ENCODE results near the gene FBXO47. TPM values are rescaled to one million over a fixed set of nuclear protein-coding genes. Genes with fewer than 3 reads are reported as not detected.
"Not testable (repeated sequence)": the region's sequence is repeated elsewhere in the genome, so short reads cannot be mapped to it uniquely, and the experiment has no call there.

The FBXO47 gene
- total and polyA plus RNA-seq, 2 donors from 2014 or later: not detected

- intact Hi-C loops (cut with DNase I): no loop called here
These were observed 52.2 kb downstream of the FBXO47 start for GRCh38 chr17:38914741-38915638.

GRCh38 chr17:38912221-38912813 is 54.9 kb downstream of the FBXO47 start:
- Histone ChIP-seq H3K36me3 (ENCODE audit: control insufficient read depth in 2 of 3, insufficient read depth in 3 of 3, low read length in 3 of 3) (peaks cover 0 to 15% (median 11%) of the 10 kb centered on the region in 3 donors), H3K27me3 (ENCODE audit: control insufficient read depth, insufficient read depth, low read length) (no peaks in the 10 kb centered on the region), H3K4me3 (ENCODE audit: low read length in 3 of 3) (no peak overlapping the region), H3K9me3 (ENCODE audit: control insufficient read depth in 2 of 3, insufficient read depth in 1 of 3, low read length in 3 of 3) (no peaks in the 10 kb centered on the region), H3K4me1 (ENCODE audit: control insufficient read depth in 2 of 3, insufficient read depth in 2 of 3, low read depth in 1 of 3, low read length in 3 of 3) (peaks cover 0 to 27% (median 25%) of the 10 kb centered on the region in 3 donors), H3K9ac (ENCODE audit: low read length in 3 of 3) (no peak overlapping the region), H3K27ac (ENCODE audit: low read depth in 2 of 2, low read length in 2 of 2) (peak overlapping the region; percentile 23 to 49)
- peak in 1 of 5 donors; percentile 82 for DNase-seq
- no peak for FAIRE-seq
- no peak for TF ChIP-seq CTCF (IDR thresholded peaks at IDR 0.05; ENCODE audit: borderline replicate concordance, extremely low read depth, insufficient read depth)
- intact Hi-C loops (cut with DNase I): no loop called here

More at GRCh38 chr17:38914741-38915638, 52.2 kb downstream of the FBXO47 start:
- peaks cover 0 to 33% (median 28%) of the 10 kb centered on the region in 3 donors for H3K36me3 ChIP-seq (ENCODE audit: control insufficient read depth in 2 of 3, insufficient read depth in 3 of 3, low read length in 3 of 3)
- no peak overlapping the region for H3K9ac ChIP-seq (ENCODE audit: low read length in 3 of 3)
- H3K4me3 ChIP-seq (ENCODE audit: low read length in 3 of 3): peak overlapping the region in 1 of 3 donors; percentile 36
- peak in 4 of 5 donors; percentile 44 to 64 (median 52) for DNase-seq
- H3K27me3 ChIP-seq (ENCODE audit: control insufficient read depth, insufficient read depth, low read length): no peaks in the 10 kb centered on the region
- FAIRE-seq: no peak
- no peaks in the 10 kb centered on the region for H3K9me3 ChIP-seq (ENCODE audit: control insufficient read depth in 2 of 3, insufficient read depth in 1 of 3, low read length in 3 of 3)
- H3K27ac ChIP-seq (ENCODE audit: low read depth in 2 of 2, low read length in 2 of 2): peak overlapping the region in 1 of 2 donors; percentile 20
- no peak for TF ChIP-seq CTCF (IDR thresholded peaks at IDR 0.05; ENCODE audit: borderline replicate concordance, extremely low read depth, insufficient read depth)
- peaks cover 0 to 15% (median 12%) of the 10 kb centered on the region in 3 donors for H3K4me1 ChIP-seq (ENCODE audit: control insufficient read depth in 2 of 3, insufficient read depth in 2 of 3, low read depth in 1 of 3, low read length in 3 of 3)

GRCh38 chr17:38911731-38912081 is 55.5 kb downstream of the FBXO47 start:
- H3K36me3 ChIP-seq (ENCODE audit: control insufficient read depth in 2 of 3, insufficient read depth in 3 of 3, low read length in 3 of 3): peaks cover 0 to 15% (median 9%) of the 10 kb centered on the region in 3 donors
- H3K9me3 ChIP-seq (ENCODE audit: control insufficient read depth in 2 of 3, insufficient read depth in 1 of 3, low read length in 3 of 3); intact Hi-C loops (cut with DNase I); H3K4me3 ChIP-seq (ENCODE audit: low read length in 3 of 3); H3K9ac ChIP-seq (ENCODE audit: low read length in 3 of 3); DNase-seq; FAIRE-seq; H3K27me3 ChIP-seq (ENCODE audit: control insufficient read depth, insufficient read depth, low read length): not testable (repeated sequence)
- peaks cover 0 to 27% (median 27%) of the 10 kb centered on the region in 3 donors for H3K4me1 ChIP-seq (ENCODE audit: control insufficient read depth in 2 of 3, insufficient read depth in 2 of 3, low read depth in 1 of 3, low read length in 3 of 3)
- H3K27ac ChIP-seq (ENCODE audit: low read depth in 2 of 2, low read length in 2 of 2): peak overlapping the region in 1 of 2 donors; percentile 49
